Skeletal muscle tissue (tissue), 4 donors: Measurements from ENCODE around the gene DYRK1A. TPM values are rescaled to one million over a fixed set of nuclear protein-coding genes. Genes with fewer than 3 reads are reported as not detected.

Experiments used
- H3K27ac ChIP-seq: one replicate; pipeline ENCODE4 v1.7.0; 2013; ENCODE audit warnings: mild to moderate bottlenecking, low read depth, low read length, inconsistent platforms
- H3K27me3 ChIP-seq, 3 donors: one replicate each; pipeline ENCODE4 v1.7.0; 2013; ENCODE audit warnings: low read length in 3 of 3; ENCODE audit not compliant: control insufficient read depth in 3 of 3, insufficient read depth in 3 of 3
- H3K36me3 ChIP-seq, 3 donors: one replicate each; pipeline ENCODE4 v1.7.0; 2013; ENCODE audit warnings: low read length in 3 of 3; ENCODE audit not compliant: control insufficient read depth in 3 of 3, insufficient read depth in 3 of 3
- H3K4me1 ChIP-seq, 3 donors: one replicate each; pipeline ENCODE4 v1.7.0; 2013; ENCODE audit warnings: low read length in 3 of 3, mild to moderate bottlenecking in 3 of 3; ENCODE audit not compliant: control insufficient read depth in 3 of 3, insufficient read depth in 3 of 3
- H3K4me3 ChIP-seq, 3 donors: one replicate each; pipeline ENCODE4 v1.7.0; 2013; ENCODE audit warnings: low read length in 3 of 3
- H3K9ac ChIP-seq, 3 donors: one replicate each; pipeline ENCODE4 v1.7.0; 2013; ENCODE audit warnings: low read length in 3 of 3, mild to moderate bottlenecking in 3 of 3, moderate library complexity in 2 of 3, low read depth in 1 of 3
- H3K9me3 ChIP-seq, 3 donors: one replicate each; pipeline ENCODE4 v1.7.0; 2013; ENCODE audit warnings: low read length in 3 of 3; ENCODE audit not compliant: control insufficient read depth in 3 of 3
- total RNA-seq: library from RNA; depleted of rRNA; stranded (reverse); fragments of >200 nt; gene quantifications from one replicate; pipeline ENCODE4 v1.2.3, GENCODE V29; 2014
- donor health status: Osteomylitis.

Gene DYRK1A
- total RNA-seq, 1 donor from 2014 or later, result 104 TPM

GRCh38 chr21:37453350-37453749, 86.8 kb downstream of the DYRK1A start:
- H3K9ac ChIP-seq, result no peak overlapping the region
- H3K9me3 ChIP-seq, result no peaks in the 10 kb centered on the region
- peaks cover 74 to 88% (median 81%) of the 10 kb centered on the region in 3 donors for H3K4me1 ChIP-seq
- H3K27ac ChIP-seq, result peak overlapping the region; percentile 80
- H3K27me3 ChIP-seq, result no peaks in the 10 kb centered on the region
- peaks cover 0 to 3% (median 0%) of the 10 kb centered on the region in 3 donors for H3K36me3 ChIP-seq
- H3K4me3 ChIP-seq, result no peak overlapping the region

GRCh38 chr21:37454869-37455503, 88.4 kb downstream of the DYRK1A start:
- Histone ChIP-seq H3K9ac (peak overlapping the region in 1 of 3 donors; percentile 29), H3K27me3 (no peaks in the 10 kb centered on the region), H3K4me3 (peak overlapping the region in 1 of 3 donors; percentile 33)

GRCh38 chr21:37455504-37455911, 88.9 kb downstream of the DYRK1A start:
- no peaks in the 10 kb centered on the region for H3K27me3 ChIP-seq
- peak overlapping the region; percentile 64 for H3K27ac ChIP-seq
- peaks cover 79 to 86% (median 84%) of the 10 kb centered on the region in 3 donors for H3K4me1 ChIP-seq
- peaks cover 0 to 3% (median 0%) of the 10 kb centered on the region in 3 donors for H3K36me3 ChIP-seq
- H3K4me3 ChIP-seq, result peak overlapping the region in 2 of 3 donors; percentile 4 to 33
- no peaks in the 10 kb centered on the region for H3K9me3 ChIP-seq
- H3K9ac ChIP-seq, result peak overlapping the region in 2 of 3 donors; percentile 29 to 36

More at GRCh38 chr21:37454869-37455503, 88.4 kb downstream of the DYRK1A start:
- H3K36me3 ChIP-seq, result peaks cover 0 to 3% (median 0%) of the 10 kb centered on the region in 3 donors
- peaks cover 79 to 87% (median 80%) of the 10 kb centered on the region in 3 donors for H3K4me1 ChIP-seq
- H3K9me3 ChIP-seq, result no peaks in the 10 kb centered on the region
- peak overlapping the region; percentile 64 for H3K27ac ChIP-seq

- H3K27ac ChIP-seq, result peak overlapping the region; percentile 38
- peaks cover 66 to 84% (median 76%) of the 10 kb centered on the region in 3 donors for H3K4me1 ChIP-seq
- no peak overlapping the region for H3K9ac ChIP-seq
- H3K27me3 ChIP-seq, result no peaks in the 10 kb centered on the region
- H3K9me3 ChIP-seq, result no peaks in the 10 kb centered on the region
- H3K36me3 ChIP-seq, result peaks cover 0 to 3% (median 0%) of the 10 kb centered on the region in 3 donors
- peak overlapping the region in 1 of 3 donors; percentile 11 for H3K4me3 ChIP-seq
Observed at GRCh38 chr21:37458669-37459276, 92.2 kb downstream of the DYRK1A start.

GRCh38 chr21:37459575-37459974, 93.0 kb downstream of the DYRK1A start:
- peaks cover 0 to 3% (median 0%) of the 10 kb centered on the region in 3 donors for H3K36me3 ChIP-seq
- H3K9ac ChIP-seq, result peak overlapping the region; percentile 1 to 28 (median 17)
- peak overlapping the region; percentile 38 for H3K27ac ChIP-seq
- peak overlapping the region in 1 of 3 donors; percentile 4 for H3K4me3 ChIP-seq
- H3K9me3 ChIP-seq, result no peaks in the 10 kb centered on the region
- peaks cover 64 to 81% (median 74%) of the 10 kb centered on the region in 3 donors for H3K4me1 ChIP-seq
- no peaks in the 10 kb centered on the region for H3K27me3 ChIP-seq

- Histone ChIP-seq H3K4me1 (peaks cover 62 to 75% (median 68%) of the 10 kb centered on the region in 3 donors), H3K27ac (no peak overlapping the region), H3K27me3 (no peaks in the 10 kb centered on the region), H3K4me3 (no peak overlapping the region), H3K9me3 (no peaks in the 10 kb centered on the region), H3K9ac (no peak overlapping the region), H3K36me3 (peaks cover 0 to 3% (median 0%) of the 10 kb centered on the region in 3 donors)
Observed at GRCh38 chr21:37460196-37460595, 93.6 kb downstream of the DYRK1A start.

- peaks cover 50 to 63% (median 59%) of the 10 kb centered on the region in 3 donors for H3K4me1 ChIP-seq
- no peak overlapping the region for H3K4me3 ChIP-seq
- no peak overlapping the region for H3K27ac ChIP-seq
- H3K27me3 ChIP-seq, result no peaks in the 10 kb centered on the region
- H3K9me3 ChIP-seq, result no peaks in the 10 kb centered on the region
- no peaks in the 10 kb centered on the region for H3K36me3 ChIP-seq
- no peak overlapping the region for H3K9ac ChIP-seq
Observed at GRCh38 chr21:37461479-37461878, 94.9 kb downstream of the DYRK1A start.

GRCh38 chr21:37462087-37462861, 95.7 kb downstream of the DYRK1A start:
- Histone ChIP-seq H3K27me3 (no peaks in the 10 kb centered on the region), H3K36me3 (no peaks in the 10 kb centered on the region), H3K4me1 (peaks cover 44 to 57% (median 52%) of the 10 kb centered on the region in 3 donors), H3K4me3 (peak overlapping the region in 1 of 3 donors; percentile 0), H3K9me3 (no peaks in the 10 kb centered on the region), H3K27ac (no peak overlapping the region), H3K9ac (peak overlapping the region in 1 of 3 donors; percentile 36)

- Histone ChIP-seq H3K9me3 (no peaks in the 10 kb centered on the region), H3K27me3 (no peaks in the 10 kb centered on the region), H3K9ac (no peak overlapping the region), H3K36me3 (no peaks in the 10 kb centered on the region), H3K27ac (no peak overlapping the region), H3K4me1 (peaks cover 35 to 49% (median 44%) of the 10 kb centered on the region in 3 donors), H3K4me3 (peak overlapping the region in 2 of 3 donors; percentile 25 to 28)
Observed at GRCh38 chr21:37463083-37463801, 96.7 kb downstream of the DYRK1A start.
